K562 treated with DMSO at 1 percent for 24 hours (cell line): ENCODE data around the gene POLR2B. TPM values are rescaled to one million over a fixed set of nuclear protein-coding genes. Genes with fewer than 3 reads are reported as not detected.

Source experiments
- total RNA-seq: library from RNA; unstranded; fragments of 300-600 nt; gene quantifications from 2 replicates; pipeline ENCODE4 v1.2.3, GENCODE V29; 2022; ENCODE audit warnings: low read depth; ENCODE audit not compliant: insufficient read depth

The POLR2B gene
- total RNA-seq = 57.2 and 62.4 TPM in 2 replicates

GRCh38 chr4:56978750-56979303, at the start of gene POLR2B:
TSS of gene POLR2B (plus strand) at chr4:56978896. CDS start at chr4:56978986, 90 bp downstream.

GRCh38 chr4:56977321-56978012, 1.2 kb upstream of the POLR2B start, which contains the start of gene NOA1:
TSS of gene NOA1 (minus strand) at chr4:56977606. CDS start at chr4:56977585, 21 bp downstream.

Other genes starting within 250 kb of the POLR2B start
- not detected in 2 replicates for gene SPINK2, start 157.2 kb upstream of the POLR2B start, total RNA-seq
- 5.9 and 8.8 TPM in 2 replicates for gene REST, start 71.0 kb upstream of the POLR2B start, total RNA-seq
- gene NOA1, start 1.3 kb upstream of the POLR2B start, total RNA-seq = 38.5 and 45.1 TPM in 2 replicates
- gene IGFBP7, start 131.5 kb downstream of the POLR2B start, total RNA-seq = not detected in 2 replicates